Measurements from ENCODE around the gene PHF2. TPM values are rescaled to one million over a fixed set of nuclear protein-coding genes. Genes with fewer than 3 reads are reported as not detected.

The PHF2 gene
- total and polyA plus RNA-seq, 2 of the 4 experiments (the other 2 are of a cell fraction), result 5.9 to 9.5 TPM

DNA sequence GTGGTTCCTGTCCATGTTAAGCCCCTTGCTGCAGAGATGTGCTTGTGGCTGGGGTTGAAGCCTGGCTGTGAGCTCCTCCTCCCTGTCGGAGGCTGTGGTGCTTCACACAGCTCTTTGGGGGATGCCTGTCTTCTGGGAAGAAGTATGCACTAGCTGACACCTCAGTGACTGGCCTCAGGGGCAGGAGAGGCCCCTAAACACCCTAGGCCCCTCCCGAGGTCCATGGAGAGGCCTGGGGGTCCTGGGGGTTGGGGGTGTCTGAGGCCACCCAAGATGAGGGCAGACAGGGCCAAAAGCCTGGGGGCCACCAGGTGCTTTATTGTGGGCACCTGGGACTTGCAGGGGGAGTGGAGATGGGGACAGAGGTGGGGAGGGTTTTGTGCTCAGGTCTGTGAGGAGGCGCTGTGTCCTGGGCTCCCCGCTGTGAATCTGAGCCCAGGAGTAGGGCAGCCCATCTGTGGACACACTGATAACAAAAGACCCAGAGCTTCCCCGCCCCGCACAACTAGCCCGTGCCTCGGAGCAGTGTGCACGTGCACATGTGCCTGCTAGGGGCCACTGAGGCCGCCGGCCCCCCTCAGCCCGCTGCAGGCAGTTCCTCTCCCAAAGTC lies 92.0 kb downstream of the PHF2 start:
- Histone ChIP-seq H2BK5ac (ENCODE audit: low read depth, low read length, poor library complexity, severe bottlenecking) (no peak overlapping the region), H3K4me3 (ENCODE audit: insufficient read depth, low read depth, low read length) (no peak overlapping the region), H3K18ac (ENCODE audit: low read depth, low read length) (no peak overlapping the region), H2AK5ac (ENCODE audit: low read depth, low read length) (no peak overlapping the region), H3K9me1 (ENCODE audit: insufficient read depth, low read length) (peaks cover 13% of the 10 kb centered on the region), H3K56ac (ENCODE audit: extremely low read depth, insufficient read depth, low read length) (no peak overlapping the region), H3K14ac (replicated peaks; ENCODE audit: low read depth, low read length) (no peak overlapping the region), H4K5ac (ENCODE audit: low read depth, low read length) (no peak overlapping the region), H3K27me3 (ENCODE audit: control insufficient read depth, insufficient read depth, low read length) (no peaks in the 10 kb centered on the region), H4K91ac (ENCODE audit: insufficient read depth, low read depth, low read length) (no peak overlapping the region), H3K4me1 (ENCODE audit: control insufficient read depth, insufficient read depth, low read length) (no peaks in the 10 kb centered on the region), H2BK15ac (ENCODE audit: low read depth, low read length) (no peak overlapping the region), H3K27ac (ENCODE audit: insufficient read depth, low read length) (no peak overlapping the region), H2BK120ac (ENCODE audit: low read depth, low read length) (no peak overlapping the region), H2AK9ac (replicated peaks; ENCODE audit: low read depth, low read length, poor library complexity) (no peak overlapping the region), H4K20me1 (ENCODE audit: insufficient read depth, low read length) (peaks cover 11% of the 10 kb centered on the region), H3K9ac (ENCODE audit: low read depth, low read length) (no peak overlapping the region), H2AFZ (replicated peaks; ENCODE audit: low read length, poor library complexity) (no peak overlapping the region), H3K36me3 (ENCODE audit: control insufficient read depth, insufficient read depth, low read length) (peaks cover 28% of the 10 kb centered on the region), H3K23ac (ENCODE audit: low read depth, low read length) (no peak overlapping the region), H3K9me3 (ENCODE audit: control insufficient read depth, insufficient read depth, low read length) (no peaks in the 10 kb centered on the region), H2BK20ac (ENCODE audit: low read depth, low read length) (no peak overlapping the region), H3K4ac (ENCODE audit: low read depth, low read length) (no peak overlapping the region), H3K4me2 (ENCODE audit: low read depth, low read length) (no peak overlapping the region), H4K8ac (ENCODE audit: low read depth in 2 of 2, low read length in 2 of 2) (no peak overlapping the region), H3K79me1 (ENCODE audit: low read depth in 1 of 2, low read length in 2 of 2) (0 out of 4 replicates have a peak, but pooled peaks cover 0 to 6% of the 10 kb centered on the region in 2 experiments)
- WGBS, 2 experiments (ENCODE audit: extremely low coverage in 2 of 2, insufficient read length in 1 of 2), result 76% methylated on average over 3 of the region's 12 CpGs; no CpG with 5 or more reads in 1 of the 2 experiments
- CTCF ChIA-PET, result no interaction called here
- ATAC-seq (ENCODE audit: low read depth) (no peak), DNase-seq (no peak)
- TF ChIP-seq, protein P1, sequence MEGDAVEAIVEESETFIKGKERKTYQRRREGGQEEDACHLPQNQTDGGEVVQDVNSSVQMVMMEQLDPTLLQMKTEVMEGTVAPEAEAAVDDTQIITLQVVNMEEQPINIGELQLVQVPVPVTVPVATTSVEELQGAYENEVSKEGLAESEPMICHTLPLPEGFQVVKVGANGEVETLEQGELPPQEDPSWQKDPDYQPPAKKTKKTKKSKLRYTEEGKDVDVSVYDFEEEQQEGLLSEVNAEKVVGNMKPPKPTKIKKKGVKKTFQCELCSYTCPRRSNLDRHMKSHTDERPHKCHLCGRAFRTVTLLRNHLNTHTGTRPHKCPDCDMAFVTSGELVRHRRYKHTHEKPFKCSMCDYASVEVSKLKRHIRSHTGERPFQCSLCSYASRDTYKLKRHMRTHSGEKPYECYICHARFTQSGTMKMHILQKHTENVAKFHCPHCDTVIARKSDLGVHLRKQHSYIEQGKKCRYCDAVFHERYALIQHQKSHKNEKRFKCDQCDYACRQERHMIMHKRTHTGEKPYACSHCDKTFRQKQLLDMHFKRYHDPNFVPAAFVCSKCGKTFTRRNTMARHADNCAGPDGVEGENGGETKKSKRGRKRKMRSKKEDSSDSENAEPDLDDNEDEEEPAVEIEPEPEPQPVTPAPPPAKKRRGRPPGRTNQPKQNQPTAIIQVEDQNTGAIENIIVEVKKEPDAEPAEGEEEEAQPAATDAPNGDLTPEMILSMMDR (conservative IDR thresholded peaks at IDR 0.05; ENCODE audit: low read depth, low read length), result no peak
- TF ChIP-seq FOS (IDR thresholded peaks at IDR 0.05; ENCODE audit: low read depth, low read length), result no peak
- no peak for TF ChIP-seq RCOR1 (IDR thresholded peaks at IDR 0.05; ENCODE audit: insufficient replicate concordance, low read length)
- TF ChIP-seq POLR2A (IDR thresholded peaks at IDR 0.05; ENCODE audit: low read depth, low read length), result no peak
- TF ChIP-seq CHD1 (IDR thresholded peaks at IDR 0.05; ENCODE audit: low read depth, low read length), result no peak
- TF ChIP-seq RAD21 (IDR thresholded peaks at IDR 0.05; ENCODE audit: low read length), result no peak
- TF ChIP-seq MAFK (IDR thresholded peaks at IDR 0.05; ENCODE audit: low read depth, low read length), result no peak
- no peak for TF ChIP-seq BHLHE40 (IDR thresholded peaks at IDR 0.05; ENCODE audit: low read depth, low read length)
- TF ChIP-seq, protein P2, sequence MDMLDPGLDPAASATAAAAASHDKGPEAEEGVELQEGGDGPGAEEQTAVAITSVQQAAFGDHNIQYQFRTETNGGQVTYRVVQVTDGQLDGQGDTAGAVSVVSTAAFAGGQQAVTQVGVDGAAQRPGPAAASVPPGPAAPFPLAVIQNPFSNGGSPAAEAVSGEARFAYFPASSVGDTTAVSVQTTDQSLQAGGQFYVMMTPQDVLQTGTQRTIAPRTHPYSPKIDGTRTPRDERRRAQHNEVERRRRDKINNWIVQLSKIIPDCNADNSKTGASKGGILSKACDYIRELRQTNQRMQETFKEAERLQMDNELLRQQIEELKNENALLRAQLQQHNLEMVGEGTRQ (IDR thresholded peaks at IDR 0.05; ENCODE audit: low read depth, low read length), result no peak
- TF ChIP-seq SMC3 (IDR thresholded peaks at IDR 0.05; ENCODE audit: low read depth, low read length), result no peak
- TF ChIP-seq MAZ (IDR thresholded peaks at IDR 0.05; ENCODE audit: borderline replicate concordance, low read depth, low read length), result no peak
- TF ChIP-seq NFE2L2 (IDR thresholded peaks at IDR 0.05; ENCODE audit: low read depth, low read length), result no peak
- TF ChIP-seq CEBPB (IDR thresholded peaks at IDR 0.05; ENCODE audit: low read depth, low read length), result no peak
- TF ChIP-seq MXI1 (IDR thresholded peaks at IDR 0.05; ENCODE audit: borderline replicate concordance, low read depth, low read length), result no peak
- TF ChIP-seq, protein P3, sequence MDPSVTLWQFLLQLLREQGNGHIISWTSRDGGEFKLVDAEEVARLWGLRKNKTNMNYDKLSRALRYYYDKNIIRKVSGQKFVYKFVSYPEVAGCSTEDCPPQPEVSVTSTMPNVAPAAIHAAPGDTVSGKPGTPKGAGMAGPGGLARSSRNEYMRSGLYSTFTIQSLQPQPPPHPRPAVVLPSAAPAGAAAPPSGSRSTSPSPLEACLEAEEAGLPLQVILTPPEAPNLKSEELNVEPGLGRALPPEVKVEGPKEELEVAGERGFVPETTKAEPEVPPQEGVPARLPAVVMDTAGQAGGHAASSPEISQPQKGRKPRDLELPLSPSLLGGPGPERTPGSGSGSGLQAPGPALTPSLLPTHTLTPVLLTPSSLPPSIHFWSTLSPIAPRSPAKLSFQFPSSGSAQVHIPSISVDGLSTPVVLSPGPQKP (IDR thresholded peaks at IDR 0.05; ENCODE audit: borderline replicate concordance, low read depth, low read length), result no peak
- TF ChIP-seq RFX5 (IDR thresholded peaks at IDR 0.05; ENCODE audit: low read depth, low read length), result no peak
- dilution Hi-C loops (cut with HindIII; ENCODE audit: low sequenced_read_pairs, unreplicated experiment) (no loop called here), intact Hi-C loops (cut with micrococcal nuclease) (loop anchor here (5.0 kb wide), 1 partner anchor 91 kb away; the partner anchor contains the start of gene PHF2), in situ Hi-C loops (cut with MboI; ENCODE audit: low sequenced_read_pairs) (no loop called here)
- POLR2A ChIA-PET (ENCODE audit: unreplicated experiment), result no interaction called here
- no TSS peak for BruUV-seq (replicated peaks)
